Pancreas (tissue), 10 donors: ENCODE results near the gene SNRPD3. TPM values are rescaled to one million over a fixed set of nuclear protein-coding genes. Genes with fewer than 3 reads are reported as not detected.
A peak's percentile ranks its signal among the peaks of the same experiment; 100 is the strongest.
"Not testable (repeated sequence)": the region's sequence is repeated elsewhere in the genome, so short reads cannot be mapped to it uniquely, and the experiment has no call there.

ENCODE experiments used
- ATAC-seq, 4 donors: fragments of 200-7000 bp; cut with Tn5 transposase; one replicate each; pipeline versions ENCODE4 v1.8.0 to v1.9.1; 2020; ENCODE audit warnings: mild to moderate bottlenecking in 4 of 4, moderate library complexity in 4 of 4
- DNase-seq, 6 donors: peaks; one replicate each; pipeline ENCODE4 v3.0.0-alpha.2; 2020
- FAIRE-seq: peaks from 2 replicates; lab custom pipeline; 2012; peaks lifted over from hg19 to GRCh38; lab: Jason Lieb, UNC
- H3K27ac ChIP-seq, 4 donors: fragments of 200-600 bp; sonication (generic); 1 replicate in 3 of 4; 2 replicates in 1 of 4; pipeline versions ENCODE4 v1.5.0 to v1.8.0; 2020
- H3K27me3 ChIP-seq, 4 donors: fragments of 200-600 bp; one replicate each; pipeline ENCODE4 v1.8.0; 2021
- H3K36me3 ChIP-seq, 3 donors: fragments of 200-600 bp; sonication (generic) in 1 of 3; one replicate each; pipeline versions ENCODE4 v1.5.0 to v1.8.0; 2020 to 2021
- H3K4me1 ChIP-seq, 3 donors: fragments of 200-600 bp; one replicate each; pipeline ENCODE4 v1.8.0; 2021
- H3K4me3 ChIP-seq, 4 donors: fragments of 200-600 bp; sonication (generic) in 2 of 4; one replicate each; pipeline versions ENCODE4 v1.5.0 to v1.8.0; 2020 to 2021
- H3K9me3 ChIP-seq, 4 donors: fragments of 200-600 bp; one replicate each; pipeline ENCODE4 v1.8.0; 2021
- WGBS, 2 donors: extraction: QIAGEN DNeasy Blood & Tissue Kit; methylation state at CpG; one replicate each; pipeline ENCODE4 v1.1.7; 2013; 5-methylcytosine and 5-hydroxymethylcytosine counted together
- intact Hi-C, 3 donors: fragments of 100-400 bp; cut with DNase I; formaldehyde crosslinking; loops; one replicate each; pipeline versions ENCODE4 v1.11.1 to v1.14.2; 2022
- polyA plus RNA-seq, 2 donors: library from polyadenylated mRNA; stranded (reverse); fragments of 200-250 nt; gene quantifications; one replicate each; pipeline ENCODE4 v1.2.3, GENCODE V29; 2013
- total RNA-seq, 6 donors: library from RNA; stranded (reverse); fragmentation: NEBNext Ultra II Directional in 4 of 6; extraction: Animal tissue kit (Norgen Biotek cat#: 25700) in 4 of 6; gene quantifications; one replicate each; pipeline versions ENCODE4 v1.2.1 to v1.2.4, GENCODE V29; 2021 to 2023
- TF ChIP-seq, protein P1 (sequence below), 4 donors: fragments of 200-600 bp; sonication (generic) in 3 of 4; IDR thresholded peaks; one replicate each; pipeline versions ENCODE4 v1.5.0 to v1.8.0; 2021; ENCODE audit warnings: antibody characterized with exemption in 4 of 4
- donor health status: healthy with polysubstance abuse.
- donor health status: DM: no; HTN: no; CAD: no; lungs with moderate emphysema.
- donor health status: DM: no; HTN: no; CAD: no.
- donor health status: control.
- donor health status: control.
- donor health status: Bipolar disorder and iron deficiency.
- donor health status: DM: yes; HTN: yes; CAD: no.
- donor health status: DM: no; HTN: no; CAD: no.
- donor health status: DM: no; HTN: no; CAD: no.
- donor health status: DM: yes; HTN: yes; CAD: no.

SNRPD3 gene
- total and polyA plus RNA-seq, 8 donors = 15.9 to 58.1 (median 29.8) TPM

DNA sequence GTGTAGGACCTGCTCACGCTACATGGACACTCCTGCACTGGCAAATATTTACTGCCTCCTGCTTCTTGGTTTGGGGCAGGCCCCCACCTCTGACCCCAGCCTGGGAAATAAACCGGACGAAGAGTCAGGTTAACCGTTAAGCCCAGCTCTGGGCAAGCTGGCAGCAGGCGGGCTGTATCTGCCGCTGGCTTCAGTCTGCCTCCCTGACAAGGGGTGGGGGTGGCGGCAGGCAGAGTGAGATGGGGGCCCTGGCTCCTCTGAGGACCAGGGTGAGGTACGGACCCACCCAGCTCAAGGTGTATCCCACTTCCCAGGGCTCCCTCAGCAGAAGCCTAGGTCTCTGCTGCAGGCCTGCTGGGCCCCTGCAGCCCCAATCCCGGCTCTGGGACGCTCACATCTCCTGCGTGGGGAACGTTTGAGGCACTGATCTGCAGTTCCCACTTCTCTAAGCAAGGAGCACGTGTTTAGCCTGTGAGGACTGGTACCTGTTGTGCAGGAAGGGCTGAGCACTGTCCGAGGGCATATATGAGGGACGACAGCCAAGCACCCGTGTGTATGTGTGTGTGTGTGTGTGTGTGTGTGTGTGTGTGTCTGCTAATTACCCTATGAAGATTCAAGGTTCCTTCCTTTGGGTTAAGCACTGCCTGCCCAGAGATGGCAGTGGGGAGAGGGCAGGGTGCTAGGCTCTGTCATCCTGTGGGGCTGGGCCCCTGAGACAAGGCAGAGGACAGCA, 38.2 kb downstream of the SNRPD3 start:
- peak overlapping the region in 3 of 4 donors; percentile 45 to 66 (median 53) for H3K27ac ChIP-seq
- DNase-seq = peak in 2 of 6 donors; percentile 27 to 54

DNA sequence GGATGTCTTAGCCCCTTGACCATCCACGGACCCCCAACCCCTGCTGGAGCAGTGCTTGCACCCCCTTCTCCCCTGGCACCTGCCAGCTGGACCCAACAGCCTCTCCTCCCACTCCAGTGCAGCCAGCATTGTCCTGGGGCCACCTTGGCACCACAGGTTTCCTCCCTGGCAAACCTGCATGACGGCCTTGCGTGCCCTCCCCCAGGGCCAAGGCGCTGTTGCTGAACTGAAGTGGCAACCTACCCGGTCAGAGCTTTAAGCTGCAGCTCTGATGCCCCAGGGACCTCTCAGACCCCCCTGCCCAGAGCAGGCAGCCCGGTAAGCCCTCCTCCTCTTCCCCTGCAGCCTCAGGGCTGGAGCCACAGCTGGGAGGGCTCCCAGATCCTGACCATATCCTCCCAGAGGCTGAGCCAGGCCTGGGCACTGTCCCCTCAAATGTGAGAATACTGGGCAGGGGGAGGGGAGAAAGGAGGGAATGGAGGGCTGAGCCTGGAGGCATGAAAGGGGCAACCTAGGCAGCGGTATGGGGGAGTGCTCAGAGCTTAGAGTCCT, 38.8 kb downstream of the SNRPD3 start:
- intact Hi-C loops = no loop called here
- no peaks in the 10 kb centered on the region for H3K27me3 ChIP-seq
- peak overlapping the region in 1 of 4 donors; percentile 41 for H3K27ac ChIP-seq
- peak in 3 of 6 donors; percentile 33 to 66 (median 61) for DNase-seq
- H3K36me3 ChIP-seq = no peaks in the 10 kb centered on the region
- no peaks in the 10 kb centered on the region for H3K9me3 ChIP-seq
- ATAC-seq = peak; percentile 5 to 46 (median 26)
- H3K4me1 ChIP-seq = peaks cover 9 to 13% (median 9%) of the 10 kb centered on the region in 3 donors
- H3K4me3 ChIP-seq = no peak overlapping the region
- TF ChIP-seq, protein P1, sequence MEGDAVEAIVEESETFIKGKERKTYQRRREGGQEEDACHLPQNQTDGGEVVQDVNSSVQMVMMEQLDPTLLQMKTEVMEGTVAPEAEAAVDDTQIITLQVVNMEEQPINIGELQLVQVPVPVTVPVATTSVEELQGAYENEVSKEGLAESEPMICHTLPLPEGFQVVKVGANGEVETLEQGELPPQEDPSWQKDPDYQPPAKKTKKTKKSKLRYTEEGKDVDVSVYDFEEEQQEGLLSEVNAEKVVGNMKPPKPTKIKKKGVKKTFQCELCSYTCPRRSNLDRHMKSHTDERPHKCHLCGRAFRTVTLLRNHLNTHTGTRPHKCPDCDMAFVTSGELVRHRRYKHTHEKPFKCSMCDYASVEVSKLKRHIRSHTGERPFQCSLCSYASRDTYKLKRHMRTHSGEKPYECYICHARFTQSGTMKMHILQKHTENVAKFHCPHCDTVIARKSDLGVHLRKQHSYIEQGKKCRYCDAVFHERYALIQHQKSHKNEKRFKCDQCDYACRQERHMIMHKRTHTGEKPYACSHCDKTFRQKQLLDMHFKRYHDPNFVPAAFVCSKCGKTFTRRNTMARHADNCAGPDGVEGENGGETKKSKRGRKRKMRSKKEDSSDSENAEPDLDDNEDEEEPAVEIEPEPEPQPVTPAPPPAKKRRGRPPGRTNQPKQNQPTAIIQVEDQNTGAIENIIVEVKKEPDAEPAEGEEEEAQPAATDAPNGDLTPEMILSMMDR (IDR thresholded peaks at IDR 0.05) = no peak
- 32 to 40% methylated on average over 7 of the region's 7 CpGs for WGBS, 2 donors
- no peak for FAIRE-seq

More for the DNA sequence above, 38.2 kb downstream of the SNRPD3 start:
- ATAC-seq (peak; percentile 18 to 46 (median 33)), FAIRE-seq (no peak)
- intact Hi-C loops = no loop called here
- Histone ChIP-seq H3K36me3 (peaks cover 0 to 4% (median 0%) of the 10 kb centered on the region in 3 donors), H3K27me3 (no peaks in the 10 kb centered on the region), H3K4me3 (no peak overlapping the region), H3K9me3 (no peaks in the 10 kb centered on the region), H3K4me1 (peaks cover 9 to 16% (median 9%) of the 10 kb centered on the region in 3 donors)
- TF ChIP-seq, protein P1 (IDR thresholded peaks at IDR 0.05) = no peak
- 31 to 40% methylated on average over 16 of the region's 16 CpGs for WGBS, 2 donors

DNA sequence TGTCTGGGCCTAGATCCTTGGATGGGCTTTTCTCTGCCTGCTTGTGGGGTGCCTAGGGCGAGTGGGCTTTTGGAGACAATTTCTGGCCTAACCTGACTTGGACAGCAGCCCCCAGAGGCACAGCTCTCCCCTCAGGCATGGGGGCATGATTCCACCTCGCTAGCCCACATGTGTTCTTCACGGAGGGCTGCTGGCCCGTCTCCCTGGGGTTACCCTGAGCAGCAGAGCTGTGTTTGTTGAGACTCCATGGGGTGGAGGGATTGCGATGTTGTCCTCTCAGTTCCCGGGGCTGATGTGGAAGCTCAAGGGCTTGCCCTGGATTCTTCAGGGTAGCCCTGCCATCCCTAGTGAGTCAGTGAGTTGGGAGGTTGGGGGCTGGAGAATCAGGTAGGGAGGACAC, 39.4 kb downstream of the SNRPD3 start:
- Histone ChIP-seq H3K4me3 (no peak overlapping the region), H3K27me3 (no peaks in the 10 kb centered on the region), H3K36me3 (no peaks in the 10 kb centered on the region), H3K9me3 (no peaks in the 10 kb centered on the region), H3K27ac (no peak overlapping the region), H3K4me1 (peaks cover 9 to 13% (median 9%) of the 10 kb centered on the region in 3 donors)
- no peak for ATAC-seq
- DNase-seq = peak in 1 of 6 donors; percentile 53
- intact Hi-C loops = no loop called here
- TF ChIP-seq, protein P1 (IDR thresholded peaks at IDR 0.05) = no peak
- FAIRE-seq = no peak
- 92 to 95% methylated on average over 6 of the region's 6 CpGs for WGBS, 2 donors

DNA sequence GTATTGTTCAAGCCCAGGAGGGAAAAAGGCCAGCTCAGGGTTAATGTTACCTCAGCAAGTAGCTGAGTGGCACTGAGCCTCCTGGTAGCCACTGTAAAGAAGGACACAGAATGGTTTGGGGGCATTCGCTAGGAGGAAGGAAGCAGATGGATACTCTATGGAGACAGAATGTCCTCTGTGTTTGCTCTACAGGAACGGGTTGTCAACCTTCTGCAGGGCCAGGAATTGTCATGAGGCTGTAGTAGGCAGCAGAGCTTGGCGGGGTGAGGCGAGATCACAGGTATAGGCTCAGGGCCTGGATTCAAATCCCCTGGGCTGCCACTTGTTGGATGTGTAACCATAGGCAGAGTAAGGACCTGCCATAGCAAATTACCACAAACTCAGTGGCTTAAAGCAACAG, 40.1 kb downstream of the SNRPD3 start:
- 93 to 94% methylated on average over 4 of the region's 4 CpGs for WGBS, 2 donors
- TF ChIP-seq, protein P1 (IDR thresholded peaks at IDR 0.05) = no peak
- no peak for FAIRE-seq
- ATAC-seq = no peak
- no peak overlapping the region for H3K4me3 ChIP-seq
- no peaks in the 10 kb centered on the region for H3K27me3 ChIP-seq
- no peaks in the 10 kb centered on the region for H3K36me3 ChIP-seq
- no peak overlapping the region for H3K27ac ChIP-seq
- peaks cover 9 to 13% (median 12%) of the 10 kb centered on the region in 3 donors for H3K4me1 ChIP-seq
- DNase-seq = no peak
- intact Hi-C loops = no loop called here
- no peaks in the 10 kb centered on the region for H3K9me3 ChIP-seq

DNA sequence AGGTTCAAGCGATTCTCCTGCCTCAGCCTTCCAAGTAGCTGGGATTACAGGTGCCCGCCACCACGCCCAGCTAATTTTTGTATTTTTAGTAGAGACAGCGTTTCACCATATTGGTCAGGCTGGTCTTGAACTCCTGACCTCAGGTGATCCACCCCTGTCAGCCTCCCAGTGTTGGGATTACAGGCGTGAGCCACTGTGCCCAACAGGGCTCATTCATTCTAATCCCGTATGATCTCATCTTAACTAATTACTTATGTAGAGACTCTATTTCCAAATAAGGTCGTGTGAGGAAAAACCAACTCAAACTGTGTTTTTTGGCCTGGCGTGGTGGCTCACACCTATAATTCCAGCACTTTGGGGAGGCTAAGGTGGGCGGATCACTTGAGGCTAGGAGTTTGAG, 41.3 kb downstream of the SNRPD3 start:
- FAIRE-seq, ATAC-seq, intact Hi-C loops: not testable (repeated sequence)

More for the DNA sequence above, 41.3 kb downstream of the SNRPD3 start:
- not testable (repeated sequence) for H3K27ac ChIP-seq, H3K27me3 ChIP-seq, H3K4me3 ChIP-seq, H3K9me3 ChIP-seq, DNase-seq, H3K36me3 ChIP-seq
- H3K4me1 ChIP-seq = peaks cover 15 to 25% (median 22%) of the 10 kb centered on the region in 3 donors
- WGBS, 2 donors = 84 to 90% methylated on average over 9 of the region's 9 CpGs
